Thymus (tissue), 11 donors: ENCODE data around the gene PTTG1IP2. TPM values are rescaled to one million over a fixed set of nuclear protein-coding genes. Genes with fewer than 3 reads are reported as not detected.

Experiments
- DNase-seq, 9 donors: peaks; one replicate each; pipeline ENCODE4 v3.0.0-alpha.2; 2013; ENCODE audit warnings: low spot score in 9 of 9, low read depth in 6 of 9, missing footprints in 1 of 9
- H3K27ac ChIP-seq, 2 donors: one replicate each; pipeline ENCODE4 v1.5.1; 2013; ENCODE audit warnings: control low read depth in 1 of 2, low read depth in 1 of 2, low read length in 1 of 2, mild to moderate bottlenecking in 1 of 2, moderate library complexity in 1 of 2
- H3K27me3 ChIP-seq, 2 donors: one replicate each; pipeline ENCODE4 v1.5.1; 2013; ENCODE audit warnings: low read length in 1 of 2; ENCODE audit not compliant: control insufficient read depth in 2 of 2, insufficient read depth in 1 of 2
- H3K36me3 ChIP-seq, 2 donors: one replicate each; pipeline ENCODE4 v1.5.1; 2013; ENCODE audit warnings: low read length in 1 of 2, mild to moderate bottlenecking in 1 of 2, moderate library complexity in 1 of 2; ENCODE audit not compliant: control insufficient read depth in 2 of 2, insufficient read depth in 2 of 2
- H3K4me1 ChIP-seq, 2 donors: one replicate each; pipeline ENCODE4 v1.5.1; 2013; ENCODE audit warnings: low read length in 2 of 2; ENCODE audit not compliant: control insufficient read depth in 2 of 2, insufficient read depth in 2 of 2
- H3K4me3 ChIP-seq, 2 donors: one replicate each; pipeline ENCODE4 v1.5.1; 2013; ENCODE audit warnings: low read length in 2 of 2, control low read depth in 1 of 2, mild to moderate bottlenecking in 1 of 2
- H3K9me3 ChIP-seq, 2 donors: one replicate each; pipeline ENCODE4 v1.5.1; 2013; ENCODE audit warnings: low read length in 1 of 2, mild to moderate bottlenecking in 1 of 2; ENCODE audit not compliant: control insufficient read depth in 2 of 2, insufficient read depth in 1 of 2
- WGBS: extraction: QIAGEN DNeasy Blood & Tissue Kit; methylation state at CpG from one replicate; pipeline ENCODE4 v1.1.7; 2013; 5-methylcytosine and 5-hydroxymethylcytosine counted together
- polyA plus RNA-seq: library from polyadenylated mRNA; stranded (reverse); fragments of 200-250 nt; gene quantifications from one replicate; pipeline ENCODE4 v1.2.3, GENCODE V29; 2013
- total RNA-seq: library from RNA; stranded (reverse); fragments of 120-200 nt; gene quantifications from one replicate; pipeline ENCODE4 v1.2.4, GENCODE V29; 2013
- donor health status: healthy.

The PTTG1IP2 gene
- total and polyA plus RNA-seq, 2 donors: not detected

DNA sequence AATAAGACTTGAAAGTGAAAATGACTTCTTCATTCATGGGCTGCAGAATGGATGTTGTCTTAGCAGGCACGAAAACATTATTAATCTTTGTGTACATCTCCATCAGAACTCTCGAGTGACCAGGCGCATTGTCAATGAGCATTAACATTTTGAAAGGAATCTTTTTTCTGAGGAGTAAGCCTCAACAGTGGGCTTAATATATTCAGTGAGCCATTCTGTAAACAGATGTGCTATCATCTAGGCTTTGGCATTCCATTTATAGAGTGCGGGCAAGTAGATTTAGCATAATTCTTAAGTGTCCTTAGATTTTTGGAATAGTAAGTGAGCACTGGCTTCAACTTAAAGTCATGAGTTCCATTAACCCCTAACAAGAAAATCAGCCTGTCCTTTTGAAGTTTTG is 33.1 kb downstream of the PTTG1IP2 start:
- Histone ChIP-seq H3K27ac (no peak overlapping the region), H3K27me3 (no peaks in the 10 kb centered on the region), H3K4me3 (no peak overlapping the region), H3K4me1 (no peaks in the 10 kb centered on the region), H3K36me3 (no peaks in the 10 kb centered on the region), H3K9me3 (no peaks in the 10 kb centered on the region)
- no peak for DNase-seq
- 97% methylated on average over 4 of the region's 4 CpGs for WGBS

DNA sequence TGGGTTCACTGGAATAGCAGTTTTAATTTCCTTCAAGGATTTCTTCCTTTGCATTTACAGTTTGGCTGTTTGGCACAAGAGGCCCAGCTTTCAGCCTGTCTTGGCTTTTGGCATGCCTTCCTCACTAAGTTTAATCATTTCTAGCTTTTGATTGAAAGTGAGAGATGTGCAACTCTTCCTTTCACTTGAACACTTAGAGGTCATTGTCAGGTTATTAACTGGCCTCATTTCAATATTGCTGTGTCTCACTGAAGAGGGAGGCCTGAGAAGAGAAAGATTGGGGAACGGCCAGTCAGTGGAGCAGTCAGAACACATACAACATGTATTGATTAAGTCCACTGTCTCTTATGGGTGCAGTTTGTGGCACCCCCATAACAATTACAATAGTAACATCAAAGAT is 33.9 kb downstream of the PTTG1IP2 start:
- DNase-seq: no peak
- Histone ChIP-seq H3K36me3 (no peaks in the 10 kb centered on the region), H3K27me3 (no peaks in the 10 kb centered on the region), H3K27ac (no peak overlapping the region), H3K9me3 (no peaks in the 10 kb centered on the region), H3K4me3 (no peak overlapping the region), H3K4me1 (no peaks in the 10 kb centered on the region)
- 88% methylated on average over 1 of the region's 1 CpG for WGBS

DNA sequence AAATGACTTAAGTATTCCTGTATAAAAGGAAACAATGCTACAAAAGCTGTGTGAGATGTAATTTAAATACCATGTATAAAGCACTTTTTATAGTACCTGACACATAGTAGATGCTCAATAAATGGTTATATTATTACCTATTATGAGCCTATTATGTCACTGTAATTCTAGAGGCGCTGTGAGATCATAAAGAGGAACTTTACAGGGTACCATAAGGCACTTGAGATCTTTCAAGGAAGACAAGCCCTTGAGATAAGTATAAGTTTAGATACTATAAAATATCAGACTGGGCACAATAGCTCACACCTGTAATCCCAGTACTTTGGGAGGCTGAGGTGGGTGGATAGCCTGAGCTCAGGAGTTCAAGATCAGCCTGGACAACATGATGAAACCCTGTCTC is 38.3 kb downstream of the PTTG1IP2 start:
- 83% methylated on average over 1 of the region's 1 CpG for WGBS
- Histone ChIP-seq H3K9me3 (no peaks in the 10 kb centered on the region), H3K4me1 (no peaks in the 10 kb centered on the region), H3K4me3 (no peak overlapping the region), H3K27ac (no peak overlapping the region), H3K36me3 (no peaks in the 10 kb centered on the region), H3K27me3 (no peaks in the 10 kb centered on the region)
- DNase-seq: no peak

DNA sequence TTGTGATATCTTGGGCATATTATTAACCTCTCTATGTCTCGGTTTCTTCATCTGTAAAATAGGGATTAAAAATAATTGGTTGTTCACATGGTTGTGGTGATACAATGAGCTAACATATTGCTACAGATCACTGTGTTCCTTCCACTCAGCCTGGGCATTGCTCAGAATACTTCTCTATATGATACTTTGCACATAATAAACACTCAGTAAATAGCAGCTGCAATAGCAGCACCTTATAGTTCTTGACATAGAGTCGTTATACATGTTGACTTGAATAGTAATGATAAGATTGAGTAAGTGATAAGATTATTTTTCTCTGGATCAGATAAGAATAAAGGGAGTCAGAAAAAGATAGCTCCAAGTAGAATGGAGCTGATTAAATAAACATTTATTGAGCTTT is 42.3 kb downstream of the PTTG1IP2 start:
- H3K27me3 ChIP-seq: no peaks in the 10 kb centered on the region
- H3K36me3 ChIP-seq: no peaks in the 10 kb centered on the region
- H3K4me1 ChIP-seq: no peaks in the 10 kb centered on the region
- H3K9me3 ChIP-seq: no peaks in the 10 kb centered on the region
- DNase-seq: no peak
- no peak overlapping the region for H3K27ac ChIP-seq
- H3K4me3 ChIP-seq: no peak overlapping the region
- WGBS: 94% methylated on average over 2 of the region's 2 CpGs

DNA sequence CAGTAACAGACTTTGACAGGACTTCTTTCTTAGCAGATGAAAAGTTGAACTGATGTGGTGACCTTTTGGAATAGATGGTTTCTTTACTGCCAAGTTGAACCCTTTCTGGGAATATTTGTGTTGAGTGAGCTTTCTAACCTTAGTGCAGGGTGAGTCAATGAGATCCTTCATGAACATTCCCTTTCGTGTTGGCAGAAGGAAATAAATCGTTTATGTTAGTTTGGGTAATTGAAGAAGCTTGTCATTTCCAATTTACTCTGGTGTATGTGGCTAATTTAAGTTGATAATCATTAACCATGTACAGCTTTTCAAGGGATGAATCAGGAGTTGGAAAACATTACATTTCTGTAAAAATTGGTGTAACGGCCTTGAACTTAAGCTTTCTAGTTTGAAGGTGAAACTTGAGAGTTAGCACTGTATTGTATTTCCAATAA is 43.4 kb downstream of the PTTG1IP2 start:
- no peaks in the 10 kb centered on the region for H3K9me3 ChIP-seq
- no peaks in the 10 kb centered on the region for H3K36me3 ChIP-seq
- DNase-seq: no peak
- H3K4me1 ChIP-seq: no peaks in the 10 kb centered on the region
- H3K27me3 ChIP-seq: no peaks in the 10 kb centered on the region
- no peak overlapping the region for H3K4me3 ChIP-seq
- WGBS: 88% methylated on average over 3 of the region's 3 CpGs
- no peak overlapping the region for H3K27ac ChIP-seq

DNA sequence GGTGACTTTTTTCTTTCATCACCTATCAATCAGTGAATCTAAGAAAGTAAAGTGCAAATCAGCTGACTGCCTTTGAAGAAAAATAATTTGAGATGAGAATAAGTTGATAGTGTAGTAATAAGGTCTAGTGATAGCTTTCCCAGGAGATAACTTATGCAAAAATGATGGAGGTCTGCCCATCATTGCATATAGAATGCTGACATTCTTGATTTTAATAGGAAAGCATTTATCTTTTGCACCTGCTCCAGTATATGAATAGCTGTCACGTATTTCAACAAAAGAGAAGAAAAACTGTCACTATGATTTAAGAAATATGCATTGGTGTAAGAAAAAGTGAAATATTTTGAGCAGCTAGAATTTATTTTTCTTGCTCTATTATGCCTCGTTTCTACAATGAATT is 46.8 kb downstream of the PTTG1IP2 start:
- WGBS: 91% methylated on average over 2 of the region's 2 CpGs
- no peaks in the 10 kb centered on the region for H3K27me3 ChIP-seq

DNA sequence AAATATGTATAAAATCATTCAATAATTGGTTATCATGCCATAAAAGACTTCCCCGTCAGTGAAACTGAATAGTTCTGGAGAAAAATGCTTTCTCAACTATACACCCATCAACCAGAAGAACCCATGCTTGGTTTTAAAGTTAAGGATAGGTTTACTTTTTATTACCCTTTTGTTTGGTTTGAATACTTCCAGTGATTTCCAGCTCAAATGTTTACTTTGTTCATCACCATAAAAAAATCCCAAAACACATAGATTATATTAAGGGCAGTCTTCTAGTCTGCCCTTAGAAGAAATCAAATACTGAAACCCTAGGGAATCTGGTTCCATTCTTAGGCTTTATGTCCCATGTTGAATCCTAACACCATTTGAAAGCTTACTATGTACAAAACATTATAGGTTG is 49.2 kb downstream of the PTTG1IP2 start:
- 100% methylated on average over 1 of the region's 1 CpG for WGBS
- DNase-seq: no peak
- no peaks in the 10 kb centered on the region for H3K4me1 ChIP-seq
- H3K36me3 ChIP-seq: no peaks in the 10 kb centered on the region
- H3K27me3 ChIP-seq: no peaks in the 10 kb centered on the region
- H3K27ac ChIP-seq: no peak overlapping the region
- H3K4me3 ChIP-seq: no peak overlapping the region
- H3K9me3 ChIP-seq: no peaks in the 10 kb centered on the region

More for the DNA sequence above, 46.8 kb downstream of the PTTG1IP2 start:
- Histone ChIP-seq H3K4me1 (no peaks in the 10 kb centered on the region), H3K4me3 (no peak overlapping the region), H3K36me3 (no peaks in the 10 kb centered on the region), H3K9me3 (no peaks in the 10 kb centered on the region), H3K27ac (no peak overlapping the region)
- no peak for DNase-seq

DNA sequence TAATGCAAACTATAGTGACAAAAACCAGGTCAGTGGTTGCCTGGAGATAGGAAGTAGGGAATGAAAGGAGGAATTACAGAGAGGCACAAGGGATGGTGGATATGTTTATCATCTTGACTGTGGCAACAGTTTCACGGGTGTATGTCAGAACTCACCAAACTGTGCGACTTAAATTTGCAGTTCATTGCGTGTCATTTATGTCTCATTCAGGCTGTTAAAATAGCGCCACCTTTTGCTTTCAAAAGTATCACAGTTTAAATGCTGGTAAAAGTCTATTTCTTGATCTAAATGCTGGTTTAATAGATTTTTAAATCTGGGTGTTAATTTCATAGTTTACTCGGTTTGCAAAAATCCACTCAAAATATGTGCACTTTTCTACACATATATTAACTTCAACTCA is 51.0 kb downstream of the PTTG1IP2 start:
- H3K27me3 ChIP-seq: no peaks in the 10 kb centered on the region
- no peak for DNase-seq
- H3K9me3 ChIP-seq: no peaks in the 10 kb centered on the region
- no peak overlapping the region for H3K4me3 ChIP-seq
- H3K36me3 ChIP-seq: no peaks in the 10 kb centered on the region
- 42% methylated on average over 5 of the region's 5 CpGs for WGBS
- H3K27ac ChIP-seq: no peak overlapping the region
- H3K4me1 ChIP-seq: no peaks in the 10 kb centered on the region

DNA sequence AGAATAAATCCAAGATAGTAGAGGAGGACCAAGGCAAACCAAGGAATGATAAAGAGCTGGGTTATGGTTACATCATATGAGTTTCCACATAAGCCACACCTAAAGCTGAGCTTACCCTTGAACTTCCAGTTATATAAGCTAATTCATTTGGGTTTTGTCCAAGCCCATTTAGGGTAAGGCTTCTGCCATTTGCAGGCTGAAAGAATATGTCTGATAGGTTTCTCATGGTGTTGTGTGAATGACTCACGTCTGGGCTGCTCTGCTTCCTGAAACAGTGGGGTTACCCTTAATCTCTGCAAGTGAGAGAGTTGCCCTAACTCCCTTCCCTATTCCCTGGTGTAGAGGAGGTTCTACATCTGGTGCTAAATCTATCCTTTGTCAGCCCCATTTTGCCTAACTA is 60.8 kb downstream of the PTTG1IP2 start:
- 88% methylated on average over 1 of the region's 1 CpG for WGBS
- H3K36me3 ChIP-seq: no peaks in the 10 kb centered on the region

More for the DNA sequence above, 60.8 kb downstream of the PTTG1IP2 start:
- no peak overlapping the region for H3K27ac ChIP-seq
- no peak for DNase-seq
- no peaks in the 10 kb centered on the region for H3K9me3 ChIP-seq
- H3K4me3 ChIP-seq: no peak overlapping the region
- H3K27me3 ChIP-seq: no peaks in the 10 kb centered on the region
- H3K4me1 ChIP-seq: no peaks in the 10 kb centered on the region
